NCI-H1092 (cell line): ENCODE measurements around the gene CAPZB.

Source experiments
- DNase-seq: peaks from one replicate; lab custom pipeline; 2025; lab: John Stamatoyannopoulos, UW

The CAPZB gene

GRCh38 chr1:19468397-19468956 is 16.9 kb downstream of the CAPZB start:
- DNase-seq = peak; percentile 30

- DNase-seq = no peak
Measured at GRCh38 chr1:19467199-19468187, 17.8 kb downstream of the CAPZB start.

- DNase-seq = no peak
Measured at GRCh38 chr1:19466112-19466561, 19.2 kb downstream of the CAPZB start.

GRCh38 chr1:19465650-19466049 is 19.7 kb downstream of the CAPZB start:
- DNase-seq = no peak

GRCh38 chr1:19465123-19465522 is 20.2 kb downstream of the CAPZB start:
- DNase-seq = no peak

GRCh38 chr1:19464696-19465095 is 20.6 kb downstream of the CAPZB start:
- DNase-seq = no peak

GRCh38 chr1:19463504-19463803 is 21.9 kb downstream of the CAPZB start:
- DNase-seq = no peak

- no peak for DNase-seq
Measured at GRCh38 chr1:19462781-19463503, 22.4 kb downstream of the CAPZB start.

GRCh38 chr1:19461220-19461554 is 24.2 kb downstream of the CAPZB start:
- DNase-seq = no peak

GRCh38 chr1:19460535-19461219 is 24.7 kb downstream of the CAPZB start:
- DNase-seq = no peak

- DNase-seq = no peak
Measured at GRCh38 chr1:19458815-19459417, 26.4 kb downstream of the CAPZB start.

GRCh38 chr1:19457607-19458006 is 27.7 kb downstream of the CAPZB start:
- DNase-seq = no peak

GRCh38 chr1:19456968-19457441 is 28.3 kb downstream of the CAPZB start:
- no peak for DNase-seq

GRCh38 chr1:19455353-19455752 is 30.0 kb downstream of the CAPZB start:
- no peak for DNase-seq

- DNase-seq = no peak
Measured at GRCh38 chr1:19454265-19455146, 30.8 kb downstream of the CAPZB start.

- DNase-seq = no peak
Measured at GRCh38 chr1:19453741-19454201, 31.6 kb downstream of the CAPZB start.

GRCh38 chr1:19452221-19452663 is 33.1 kb downstream of the CAPZB start:
- DNase-seq = no peak

- no peak for DNase-seq
Measured at GRCh38 chr1:19450811-19451515, 34.4 kb downstream of the CAPZB start.

GRCh38 chr1:19449454-19450228 is 35.7 kb downstream of the CAPZB start:
- no peak for DNase-seq
